ENCODE data around the gene CEACAM1. TPM values are rescaled to one million over a fixed set of nuclear protein-coding genes. Genes with fewer than 3 reads are reported as not detected.
"Not testable (repeated sequence)": the region's sequence is repeated elsewhere in the genome, so short reads cannot be mapped to it uniquely, and the experiment has no call there.

Gene CEACAM1
- total RNA-seq, 3 donors from 2014 or later, result 0.64 to 33.4 (median 12.3) TPM

DNA sequence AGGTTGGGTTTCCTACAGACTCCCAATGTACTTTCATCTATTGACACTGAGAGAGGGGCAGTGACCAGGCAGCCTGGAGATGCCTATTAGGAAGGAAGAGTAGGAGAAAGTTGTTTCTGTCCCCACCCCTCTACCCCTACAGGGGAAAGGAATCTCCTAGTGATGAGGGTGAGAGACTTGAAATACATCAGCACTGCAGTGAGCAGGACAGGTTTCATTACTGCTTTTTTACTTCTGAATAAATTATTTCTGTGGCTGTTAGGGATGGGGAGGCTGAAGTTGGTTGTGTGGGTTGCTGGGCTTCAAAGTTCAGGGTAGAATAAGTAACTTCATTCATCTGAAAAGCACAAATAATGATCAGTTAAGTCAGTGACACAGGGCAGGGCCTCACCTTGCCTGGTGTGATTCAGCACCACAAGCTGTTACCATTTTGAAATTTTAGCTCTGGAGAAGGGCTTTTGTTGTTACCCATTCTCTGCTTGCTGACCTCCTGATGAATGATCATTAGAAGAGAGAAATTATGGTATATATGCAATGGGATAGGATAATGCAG, 19.3 kb downstream of the CEACAM1 start:
- Histone ChIP-seq H3K27me3 (no peaks in the 10 kb centered on the region), H3K4me1 (no peaks in the 10 kb centered on the region), H3K9me3 (no peaks in the 10 kb centered on the region), H3K36me3 (no peaks in the 10 kb centered on the region), H3K4me3 (no peak overlapping the region), H3K27ac (peak overlapping the region in 1 of 2 donors; percentile 5)
- intact Hi-C loops (cut with DNase I; ENCODE audit: low total_unique reads), result no loop called here
- no peak for DNase-seq (ENCODE audit: low spot score in 2 of 2)
- TF ChIP-seq POLR2A (IDR thresholded peaks at IDR 0.05) (no peak), POLR2AphosphoS5 (IDR thresholded peaks at IDR 0.05) (no peak)
- TF ChIP-seq, protein P1, sequence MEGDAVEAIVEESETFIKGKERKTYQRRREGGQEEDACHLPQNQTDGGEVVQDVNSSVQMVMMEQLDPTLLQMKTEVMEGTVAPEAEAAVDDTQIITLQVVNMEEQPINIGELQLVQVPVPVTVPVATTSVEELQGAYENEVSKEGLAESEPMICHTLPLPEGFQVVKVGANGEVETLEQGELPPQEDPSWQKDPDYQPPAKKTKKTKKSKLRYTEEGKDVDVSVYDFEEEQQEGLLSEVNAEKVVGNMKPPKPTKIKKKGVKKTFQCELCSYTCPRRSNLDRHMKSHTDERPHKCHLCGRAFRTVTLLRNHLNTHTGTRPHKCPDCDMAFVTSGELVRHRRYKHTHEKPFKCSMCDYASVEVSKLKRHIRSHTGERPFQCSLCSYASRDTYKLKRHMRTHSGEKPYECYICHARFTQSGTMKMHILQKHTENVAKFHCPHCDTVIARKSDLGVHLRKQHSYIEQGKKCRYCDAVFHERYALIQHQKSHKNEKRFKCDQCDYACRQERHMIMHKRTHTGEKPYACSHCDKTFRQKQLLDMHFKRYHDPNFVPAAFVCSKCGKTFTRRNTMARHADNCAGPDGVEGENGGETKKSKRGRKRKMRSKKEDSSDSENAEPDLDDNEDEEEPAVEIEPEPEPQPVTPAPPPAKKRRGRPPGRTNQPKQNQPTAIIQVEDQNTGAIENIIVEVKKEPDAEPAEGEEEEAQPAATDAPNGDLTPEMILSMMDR (IDR thresholded peaks at IDR 0.05), result no peak

DNA sequence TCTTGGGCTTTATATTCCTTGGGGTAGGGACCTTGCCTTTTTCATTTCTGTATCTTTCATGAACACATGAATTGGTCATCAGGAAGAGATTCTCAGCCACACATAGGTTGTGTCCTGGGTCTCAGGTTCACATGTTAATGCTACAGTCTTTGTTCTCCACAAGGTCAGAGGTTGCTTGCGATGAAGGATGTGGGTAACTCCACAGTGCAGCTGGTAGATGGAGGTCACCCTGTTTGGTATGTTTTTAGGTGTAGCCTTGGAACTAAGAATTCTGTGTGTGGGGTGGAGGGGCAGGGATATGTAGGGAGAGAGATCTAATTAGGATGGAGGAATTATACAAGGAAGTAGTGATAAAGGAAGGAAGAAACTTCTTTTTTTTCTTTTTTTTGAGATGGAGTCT, 23.2 kb downstream of the CEACAM1 start:
- H3K4me1 ChIP-seq, result no peaks in the 10 kb centered on the region
- no peaks in the 10 kb centered on the region for H3K27me3 ChIP-seq
- no peaks in the 10 kb centered on the region for H3K9me3 ChIP-seq
- DNase-seq (ENCODE audit: low spot score in 2 of 2), result no peak
- H3K4me3 ChIP-seq, result no peak overlapping the region
- H3K27ac ChIP-seq, result no peak overlapping the region
- no peaks in the 10 kb centered on the region for H3K36me3 ChIP-seq
- intact Hi-C loops (cut with DNase I; ENCODE audit: low total_unique reads), result no loop called here
- TF ChIP-seq, protein P1 (IDR thresholded peaks at IDR 0.05), result no peak
- TF ChIP-seq POLR2AphosphoS5 (IDR thresholded peaks at IDR 0.05), result no peak
- TF ChIP-seq POLR2A (IDR thresholded peaks at IDR 0.05), result no peak

DNA sequence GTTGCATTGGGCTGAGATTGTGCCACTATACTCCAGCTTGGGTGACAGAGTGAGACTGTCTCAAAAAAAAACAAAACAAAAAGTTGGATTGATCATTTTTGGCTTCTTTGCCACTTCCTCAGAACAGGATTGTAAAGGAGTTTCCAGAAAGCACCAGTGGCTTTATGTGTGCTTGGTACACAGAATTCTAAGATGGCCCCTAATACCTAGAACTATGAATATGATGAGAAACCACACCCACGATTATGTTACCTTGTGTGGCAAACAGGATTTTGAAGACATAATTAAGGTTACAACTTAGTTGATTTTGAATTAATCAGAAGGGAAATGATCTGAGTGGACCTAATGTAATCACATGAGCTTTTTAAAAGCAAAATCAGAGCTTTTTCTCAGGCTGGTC, 26.5 kb downstream of the CEACAM1 start:
- H3K36me3 ChIP-seq, result no peaks in the 10 kb centered on the region
- intact Hi-C loops (cut with DNase I; ENCODE audit: low total_unique reads), result no loop called here
- no peak for TF ChIP-seq POLR2A (IDR thresholded peaks at IDR 0.05)
- TF ChIP-seq, protein P1 (IDR thresholded peaks at IDR 0.05), result no peak
- no peak for TF ChIP-seq POLR2AphosphoS5 (IDR thresholded peaks at IDR 0.05)
- H3K27me3 ChIP-seq, result no peaks in the 10 kb centered on the region
- H3K4me1 ChIP-seq, result no peaks in the 10 kb centered on the region
- no peak overlapping the region for H3K4me3 ChIP-seq
- H3K27ac ChIP-seq, result no peak overlapping the region
- H3K9me3 ChIP-seq, result no peaks in the 10 kb centered on the region
- no peak for DNase-seq (ENCODE audit: low spot score in 2 of 2)

DNA sequence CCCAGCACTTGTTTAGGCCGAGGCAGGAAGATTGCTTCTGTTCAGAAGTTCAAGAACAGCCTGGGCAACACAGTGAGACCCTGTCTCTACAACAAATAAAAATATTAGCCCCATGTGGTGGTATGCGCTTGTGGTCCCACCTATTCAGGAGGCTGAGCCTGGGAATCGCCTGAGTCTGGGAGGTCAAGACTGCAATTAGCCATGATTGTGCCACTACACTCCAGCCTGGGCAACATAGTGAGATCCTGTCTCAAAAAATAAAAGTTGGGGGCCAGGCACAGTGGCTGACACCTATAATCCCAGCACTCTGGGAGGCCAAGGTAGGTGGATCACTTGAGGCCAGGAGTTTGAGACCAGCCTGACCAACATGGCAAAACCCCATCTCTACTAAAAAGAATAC, 27.0 kb downstream of the CEACAM1 start:
- H3K9me3 ChIP-seq; H3K4me1 ChIP-seq; H3K36me3 ChIP-seq; intact Hi-C loops (cut with DNase I; ENCODE audit: low total_unique reads); H3K4me3 ChIP-seq; DNase-seq (ENCODE audit: low spot score in 2 of 2); H3K27ac ChIP-seq; H3K27me3 ChIP-seq: not testable (repeated sequence)

DNA sequence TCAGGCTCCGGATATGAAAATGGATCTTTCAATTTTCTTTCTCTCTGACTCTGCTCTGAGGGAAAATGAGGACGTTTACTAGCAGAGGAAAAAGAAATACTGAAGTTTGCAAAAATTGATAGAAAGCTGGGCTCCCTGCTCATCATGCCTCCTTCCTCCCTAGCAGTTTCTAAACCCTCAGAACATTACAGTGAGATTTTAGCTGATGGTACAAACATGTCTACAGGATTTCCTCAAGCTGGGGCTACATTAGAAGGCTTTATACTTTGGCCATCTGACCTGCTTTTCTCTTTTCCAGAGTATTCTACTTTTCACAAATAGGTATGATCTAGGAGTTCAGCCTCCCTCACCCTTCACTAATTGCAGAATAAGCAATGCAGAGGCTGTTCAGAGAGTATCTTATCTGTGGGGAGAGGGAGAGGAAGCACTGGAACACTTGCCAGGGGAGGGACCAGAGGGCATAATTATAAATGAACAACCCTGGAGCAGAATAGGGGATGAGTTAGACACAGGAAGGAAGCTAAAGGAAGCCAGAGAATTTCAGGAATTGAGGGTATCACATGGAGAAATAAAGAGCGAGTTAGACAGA, 30.0 kb downstream of the CEACAM1 start:
- TF ChIP-seq POLR2AphosphoS5 (IDR thresholded peaks at IDR 0.05) (no peak), POLR2A (IDR thresholded peaks at IDR 0.05) (no peak)
- TF ChIP-seq, protein P1 (IDR thresholded peaks at IDR 0.05), result no peak
- no peaks in the 10 kb centered on the region for H3K36me3 ChIP-seq
- no peaks in the 10 kb centered on the region for H3K27me3 ChIP-seq
- H3K27ac ChIP-seq, result no peak overlapping the region
- no peak overlapping the region for H3K4me3 ChIP-seq
- no peak for DNase-seq (ENCODE audit: low spot score in 2 of 2)
- H3K4me1 ChIP-seq, result no peaks in the 10 kb centered on the region
- intact Hi-C loops (cut with DNase I; ENCODE audit: low total_unique reads), result no loop called here
- H3K9me3 ChIP-seq, result no peaks in the 10 kb centered on the region

Data from breast epithelium (tissue), 4 donors.